Fibroblast of villous mesenchyme (primary cell): ENCODE data around the gene TRIM73. TPM values are rescaled to one million over a fixed set of nuclear protein-coding genes. Genes with fewer than 3 reads are reported as not detected.
A peak's percentile ranks its signal among the peaks of the same experiment; 100 is the strongest.
"Not testable (repeated sequence)": the region's sequence is repeated elsewhere in the genome, so short reads cannot be mapped to it uniquely, and the experiment has no call there.

Experiments used
- DNase-seq: peaks from one replicate; pipeline ENCODE4 v3.0.0-alpha.2; 2010; ENCODE audit warnings: low read depth
- H3K4me3 ChIP-seq: 2 replicates; pipeline ENCODE4 v1.5.1; 2011; ENCODE audit warnings: low read depth, mild to moderate bottlenecking, low read length
- small RNA-seq: library from RNA; depleted of rRNA; stranded (forward); fragments of <200 nt; gene quantifications from one replicate; pipeline ENCODE3, GENCODE V24; 2012
- total RNA-seq: library from RNA; depleted of rRNA; stranded (reverse); fragments of >200 nt; gene quantifications from 2 replicates; pipeline ENCODE4 v1.2.3, GENCODE V29; 2012
- TF ChIP-seq, protein P1 (sequence below): IDR thresholded peaks from 2 replicates; pipeline ENCODE4 v1.5.1; 2012; ENCODE audit warnings: low read depth, mild to moderate bottlenecking, low read length; ENCODE audit not compliant: insufficient read depth

Gene TRIM73
- total RNA-seq, 1 donor: 0.86 TPM

- TF ChIP-seq, protein P1, sequence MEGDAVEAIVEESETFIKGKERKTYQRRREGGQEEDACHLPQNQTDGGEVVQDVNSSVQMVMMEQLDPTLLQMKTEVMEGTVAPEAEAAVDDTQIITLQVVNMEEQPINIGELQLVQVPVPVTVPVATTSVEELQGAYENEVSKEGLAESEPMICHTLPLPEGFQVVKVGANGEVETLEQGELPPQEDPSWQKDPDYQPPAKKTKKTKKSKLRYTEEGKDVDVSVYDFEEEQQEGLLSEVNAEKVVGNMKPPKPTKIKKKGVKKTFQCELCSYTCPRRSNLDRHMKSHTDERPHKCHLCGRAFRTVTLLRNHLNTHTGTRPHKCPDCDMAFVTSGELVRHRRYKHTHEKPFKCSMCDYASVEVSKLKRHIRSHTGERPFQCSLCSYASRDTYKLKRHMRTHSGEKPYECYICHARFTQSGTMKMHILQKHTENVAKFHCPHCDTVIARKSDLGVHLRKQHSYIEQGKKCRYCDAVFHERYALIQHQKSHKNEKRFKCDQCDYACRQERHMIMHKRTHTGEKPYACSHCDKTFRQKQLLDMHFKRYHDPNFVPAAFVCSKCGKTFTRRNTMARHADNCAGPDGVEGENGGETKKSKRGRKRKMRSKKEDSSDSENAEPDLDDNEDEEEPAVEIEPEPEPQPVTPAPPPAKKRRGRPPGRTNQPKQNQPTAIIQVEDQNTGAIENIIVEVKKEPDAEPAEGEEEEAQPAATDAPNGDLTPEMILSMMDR: peak; percentile 34
- DNase-seq: not testable (repeated sequence)
Observed at GRCh38 chr7:75452494-75452955, 57.1 kb downstream of the TRIM73 start.

More at GRCh38 chr7:75452494-75452955, 57.1 kb downstream of the TRIM73 start:
- H3K4me3 ChIP-seq: not testable (repeated sequence)

Small RNA genes within 50 kb of the gene (small RNA-seq; reads per million reads assigned to genes)
- gene RF00019: not detected

Other genes starting within 250 kb of the TRIM73 start
- 9.7 and 10.8 TPM in 2 replicates for gene POM121C, start 90.7 kb downstream of the TRIM73 start, total RNA-seq
- not detected in 2 replicates for gene SPDYE5, start 96.7 kb downstream of the TRIM73 start, total RNA-seq